Measurements from ENCODE around the gene FAF2. TPM values are rescaled to one million over a fixed set of nuclear protein-coding genes. Genes with fewer than 3 reads are reported as not detected.

Gene FAF2
- total RNA-seq, 1 experiment from 2014 or later = 44.4 TPM

GRCh38 chr5:176470539-176470938, 22.4 kb downstream of the FAF2 start:
- DNase-seq = no peak
- H4K5ac ChIP-seq (ENCODE audit: insufficient read length, low read depth, low read length) = no peak overlapping the region
- H2BK120ac ChIP-seq (ENCODE audit: low read depth, low read length, poor library complexity, severe bottlenecking) = no peak overlapping the region
- no peaks in the 10 kb centered on the region for H3K79me1 ChIP-seq (ENCODE audit: insufficient read depth, low read depth, low read length, poor library complexity, severe bottlenecking)
- no peak overlapping the region for H3K56ac ChIP-seq (ENCODE audit: insufficient read length, low read depth, low read length)
- H3K79me2 ChIP-seq (ENCODE audit: insufficient read depth, low read length) = peaks cover 2% of the 10 kb centered on the region; the same call in 1 of the 2 replicates
- H3K23ac ChIP-seq (ENCODE audit: insufficient read length, low read depth, low read length) = no peak overlapping the region
- H2AK5ac ChIP-seq (ENCODE audit: insufficient read length, low read length) = no peak overlapping the region
- Mint-ChIP-seq H3K27me3 (ENCODE audit: low read depth) (no peaks in the 10 kb centered on the region; the same call in 1 of the 2 replicates), H3K27ac (no peak overlapping the region), H3K36me3 (ENCODE audit: insufficient read depth in 1 of 3, low read depth in 3 of 3) (peaks cover 9 to 35% (median 25%) of the 10 kb centered on the region in 3 experiments; a peak in 6 of 7 replicates), H3K4me1 (no peaks in the 10 kb centered on the region), H3K4me3 (no peak overlapping the region), H3K9me3 (no peaks in the 10 kb centered on the region)
- H3T11ph ChIP-seq (ENCODE audit: low read length) = no peak overlapping the region
- no peaks in the 10 kb centered on the region for H4K20me1 ChIP-seq (ENCODE audit: control insufficient read depth, insufficient read depth, insufficient read length)
- no peaks in the 10 kb centered on the region for H3K4me1 ChIP-seq (ENCODE audit: insufficient read depth, low read length)
- no peak overlapping the region for H2BK15ac ChIP-seq (ENCODE audit: low read depth, low read length)
- no peak overlapping the region for H2AFZ ChIP-seq (ENCODE audit: low read length)
- TF ChIP-seq CTCF (conservative IDR thresholded peaks at IDR 0.05) = no peak
- H3K9ac ChIP-seq (ENCODE audit: extremely low read depth, insufficient read length, low read length) = no peak overlapping the region
- no peak overlapping the region for H4K8ac ChIP-seq (replicated peaks; ENCODE audit: insufficient read length, low read depth, low read length)
- H3K14ac ChIP-seq (ENCODE audit: insufficient read depth, low read length) = no peak overlapping the region
- H3K27ac ChIP-seq (ENCODE audit: insufficient read length, low read depth, low read length) = no peak overlapping the region
- no peak overlapping the region for H2BK12ac ChIP-seq (ENCODE audit: insufficient read length, low read depth, low read length)
- H3K18ac ChIP-seq (ENCODE audit: insufficient read length, low read depth, low read length) = no peak overlapping the region
- H3K9me3 ChIP-seq (ENCODE audit: control insufficient read depth, low read depth, low read length) = no peaks in the 10 kb centered on the region
- H2BK20ac ChIP-seq (ENCODE audit: low read depth, low read length, poor library complexity, severe bottlenecking) = no peak overlapping the region
- no peaks in the 10 kb centered on the region for H3K27me3 ChIP-seq (ENCODE audit: insufficient read depth, low read length)
- WGBS (ENCODE audit: extremely low coverage, insufficient read length, low lambda C conversion rate) = no CpG with 5 or more reads among the region's 4 CpGs
- no peak overlapping the region for H2BK5ac ChIP-seq (ENCODE audit: insufficient read length, low read length)
- H3K4me2 ChIP-seq (ENCODE audit: insufficient read depth, insufficient read length, low read length) = no peak overlapping the region
- no peaks in the 10 kb centered on the region for H3K23me2 ChIP-seq (ENCODE audit: insufficient read length, low read depth, low read length, poor library complexity, severe bottlenecking)
- no peak overlapping the region for H3K4ac ChIP-seq (ENCODE audit: low read depth, low read length)
- no peak overlapping the region for H4K91ac ChIP-seq (ENCODE audit: insufficient read length, low read depth, low read length)

Data from H9 (cell line).